GM10266 (cell line): ENCODE results near the gene RAC2.
A peak's percentile ranks its signal among the peaks of the same experiment; 100 is the strongest.

ENCODE experiments used
- DNase-seq: peaks from one replicate; pipeline ENCODE4 v3.0.0; 2012; ENCODE audit errors: extremely low spot score
- TF ChIP-seq, protein P1 (sequence below): IDR thresholded peaks from 2 replicates; pipeline ENCODE4 v1.5.1; 2012; ENCODE audit warnings: mild to moderate bottlenecking, low read depth; ENCODE audit not compliant: control insufficient read depth, insufficient read depth; ENCODE audit errors: missing control alignments

Gene RAC2

GRCh38 chr22:37225481-37225880 lies 18.6 kb downstream of the RAC2 start:
- DNase-seq: no peak
- TF ChIP-seq, protein P1, sequence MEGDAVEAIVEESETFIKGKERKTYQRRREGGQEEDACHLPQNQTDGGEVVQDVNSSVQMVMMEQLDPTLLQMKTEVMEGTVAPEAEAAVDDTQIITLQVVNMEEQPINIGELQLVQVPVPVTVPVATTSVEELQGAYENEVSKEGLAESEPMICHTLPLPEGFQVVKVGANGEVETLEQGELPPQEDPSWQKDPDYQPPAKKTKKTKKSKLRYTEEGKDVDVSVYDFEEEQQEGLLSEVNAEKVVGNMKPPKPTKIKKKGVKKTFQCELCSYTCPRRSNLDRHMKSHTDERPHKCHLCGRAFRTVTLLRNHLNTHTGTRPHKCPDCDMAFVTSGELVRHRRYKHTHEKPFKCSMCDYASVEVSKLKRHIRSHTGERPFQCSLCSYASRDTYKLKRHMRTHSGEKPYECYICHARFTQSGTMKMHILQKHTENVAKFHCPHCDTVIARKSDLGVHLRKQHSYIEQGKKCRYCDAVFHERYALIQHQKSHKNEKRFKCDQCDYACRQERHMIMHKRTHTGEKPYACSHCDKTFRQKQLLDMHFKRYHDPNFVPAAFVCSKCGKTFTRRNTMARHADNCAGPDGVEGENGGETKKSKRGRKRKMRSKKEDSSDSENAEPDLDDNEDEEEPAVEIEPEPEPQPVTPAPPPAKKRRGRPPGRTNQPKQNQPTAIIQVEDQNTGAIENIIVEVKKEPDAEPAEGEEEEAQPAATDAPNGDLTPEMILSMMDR: peak; percentile 32

DNA sequence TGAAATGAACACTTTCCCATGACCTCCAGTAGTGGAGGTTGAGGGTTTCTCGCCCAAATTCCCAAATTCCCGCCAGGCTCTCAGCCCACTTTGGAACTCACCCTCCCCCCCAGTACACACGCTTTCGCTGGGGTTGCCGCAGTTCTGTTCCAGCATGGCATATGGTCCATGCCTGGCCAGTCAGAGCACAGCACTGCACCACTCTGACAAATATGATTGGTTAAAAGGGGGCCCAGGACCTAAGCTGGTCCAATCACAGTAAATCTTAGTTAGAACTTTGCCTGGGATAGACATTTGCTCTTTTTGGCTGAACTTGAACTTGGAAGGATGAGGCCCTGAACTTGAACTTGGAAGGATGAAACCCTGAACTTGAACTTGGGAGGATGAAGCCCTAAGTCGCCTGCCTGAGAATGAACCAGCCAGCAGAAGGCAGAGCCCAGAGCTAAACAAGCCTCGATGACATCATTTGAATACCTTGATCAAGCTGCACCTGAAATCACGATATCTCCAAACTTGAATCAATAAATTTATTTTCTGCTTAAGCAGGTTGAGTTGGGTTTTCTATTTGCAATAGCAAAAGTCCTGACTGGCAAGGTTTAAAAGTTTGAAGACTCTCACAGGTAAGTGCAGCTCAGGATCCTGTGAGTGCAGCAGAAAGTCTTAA lies 19.2 kb downstream of the RAC2 start:
- TF ChIP-seq, protein P1: no peak

GRCh38 chr22:37223965-37224551 lies 20.0 kb downstream of the RAC2 start:
- peak; percentile 65 for DNase-seq
- TF ChIP-seq, protein P1: no peak

More for the DNA sequence above, 19.2 kb downstream of the RAC2 start:
- no peak for DNase-seq

DNA sequence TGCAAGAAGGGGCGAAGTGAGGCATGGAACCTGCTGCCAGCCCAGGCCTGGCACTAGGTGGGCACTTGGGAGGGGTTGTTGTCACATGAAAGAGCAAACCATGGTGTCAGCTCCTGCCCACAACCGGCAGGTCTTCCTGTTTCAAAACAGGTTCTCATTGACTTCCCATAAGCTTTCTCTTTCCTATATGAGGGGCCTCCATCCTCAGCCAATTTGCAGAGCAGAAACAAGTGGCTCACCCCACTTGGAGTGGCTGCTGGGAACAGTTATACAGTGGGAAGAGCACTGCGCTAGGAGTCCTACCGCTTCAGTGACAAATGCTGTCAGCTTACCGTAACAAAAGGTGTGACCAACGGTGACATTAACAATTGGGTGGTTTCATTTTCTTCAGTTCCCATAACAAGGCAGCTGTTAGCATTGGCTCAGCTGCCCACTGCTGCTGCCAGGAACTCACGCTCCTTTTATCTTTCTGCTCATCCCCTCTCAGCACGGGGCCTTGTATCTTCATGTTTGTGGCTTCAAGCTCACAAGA lies 21.6 kb downstream of the RAC2 start:
- DNase-seq: no peak
- TF ChIP-seq, protein P1: no peak

- TF ChIP-seq, protein P1: no peak
- DNase-seq: no peak
These were observed 22.4 kb downstream of the RAC2 start for GRCh38 chr22:37221424-37222333.

DNA sequence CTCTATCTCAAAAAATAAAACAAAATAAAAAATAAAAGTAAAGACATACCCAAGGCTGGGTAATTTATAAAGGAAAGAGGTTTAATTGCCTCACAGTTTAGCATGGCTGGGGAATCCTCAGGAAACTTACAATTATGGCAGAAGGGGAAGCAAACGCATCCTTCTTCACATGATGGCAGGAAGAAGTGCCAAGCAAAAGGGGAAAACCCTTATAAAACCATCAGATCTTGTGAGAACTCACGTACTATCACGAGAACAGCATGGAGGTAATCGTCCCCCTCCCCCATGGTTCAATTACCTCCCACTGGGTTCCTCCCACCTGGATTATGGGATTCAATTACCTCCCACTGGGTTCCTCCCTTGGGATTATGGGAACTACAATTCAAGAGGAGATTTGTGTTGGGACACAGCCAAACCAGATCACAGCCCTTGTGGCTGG lies 23.5 kb downstream of the RAC2 start:
- DNase-seq: no peak

More for the DNA sequence above, 23.5 kb downstream of the RAC2 start:
- TF ChIP-seq, protein P1: no peak
